ENCODE results near the gene NPAS3.

NPAS3 gene

DNA sequence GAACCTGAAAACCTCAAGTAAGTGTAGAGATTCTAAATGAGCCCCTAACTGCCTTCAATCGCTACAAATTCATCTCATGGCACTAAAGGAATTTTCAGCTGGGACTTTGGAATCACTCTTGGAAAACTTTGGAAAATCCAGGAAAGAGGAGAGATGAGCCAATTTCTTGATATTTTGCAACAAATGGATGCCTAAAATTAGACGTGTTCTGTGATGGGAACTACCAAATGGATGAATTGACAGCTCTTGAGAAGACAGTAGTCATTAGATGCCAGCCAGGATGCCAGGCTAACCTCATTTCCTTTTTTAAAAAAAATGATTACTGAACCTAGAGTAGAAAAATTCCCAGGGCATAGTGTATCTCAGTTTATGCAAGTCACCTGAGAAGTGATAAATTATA, 78.3 kb downstream of the NPAS3 start:
- no peak for DNase-seq

DNA sequence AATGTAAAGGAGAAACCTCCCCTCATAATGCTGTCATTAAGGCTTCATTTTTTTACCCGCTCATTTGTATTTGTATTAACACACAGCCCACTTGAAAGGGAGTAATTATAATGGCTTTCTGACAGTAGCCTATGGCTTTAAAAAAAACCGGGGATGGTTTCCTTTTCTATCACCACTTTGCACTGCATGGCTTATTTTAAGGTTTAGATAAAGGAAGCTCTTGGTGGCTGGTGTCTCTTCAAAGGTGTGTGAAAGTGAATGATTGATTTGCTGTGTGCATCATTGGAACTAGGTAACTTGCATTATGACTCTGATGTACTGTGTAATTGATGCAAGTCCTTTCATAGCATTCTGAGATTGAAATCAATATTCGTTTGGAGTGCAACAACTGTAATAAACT, 80.7 kb downstream of the NPAS3 start:
- no peak for DNase-seq

DNA sequence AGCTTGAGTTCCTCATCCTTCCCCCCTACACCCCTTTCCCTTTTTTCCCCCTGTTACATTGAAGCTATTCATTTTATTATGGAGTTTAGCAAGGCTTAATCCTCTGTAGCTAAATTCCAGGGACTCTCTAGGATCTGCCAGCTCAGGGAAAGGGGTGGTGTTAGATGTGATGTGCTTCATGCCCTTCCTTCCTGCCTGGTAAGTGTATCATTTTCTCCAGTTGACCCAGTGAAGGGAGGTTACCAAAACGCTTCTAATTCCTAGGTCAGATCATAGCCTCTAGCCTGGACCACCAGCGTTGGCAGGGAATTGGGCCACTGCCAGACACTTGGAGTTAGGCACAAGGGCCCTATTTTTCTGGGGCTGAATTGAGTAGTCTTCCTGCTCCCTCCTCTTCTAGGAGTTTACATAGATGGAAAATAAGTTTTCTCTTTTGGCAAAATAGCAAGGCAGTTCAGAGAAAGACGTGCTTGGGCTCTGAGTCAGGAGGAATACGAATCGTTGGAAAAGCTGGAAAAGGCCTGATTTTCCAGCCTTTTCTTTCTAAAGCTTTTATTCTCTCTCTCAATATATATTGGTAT, 88.3 kb downstream of the NPAS3 start:
- no peak for DNase-seq

GRCh38 chr14:33029511-33029910, 90.8 kb downstream of the NPAS3 start:
- no peak for DNase-seq

GRCh38 chr14:33030386-33030785, 91.7 kb downstream of the NPAS3 start:
- DNase-seq, result no peak

GRCh38 chr14:33035416-33036194, 96.9 kb downstream of the NPAS3 start:
- no peak for DNase-seq

GRCh38 chr14:33039311-33039710, 100.6 kb downstream of the NPAS3 start:
- DNase-seq, result no peak

DNA sequence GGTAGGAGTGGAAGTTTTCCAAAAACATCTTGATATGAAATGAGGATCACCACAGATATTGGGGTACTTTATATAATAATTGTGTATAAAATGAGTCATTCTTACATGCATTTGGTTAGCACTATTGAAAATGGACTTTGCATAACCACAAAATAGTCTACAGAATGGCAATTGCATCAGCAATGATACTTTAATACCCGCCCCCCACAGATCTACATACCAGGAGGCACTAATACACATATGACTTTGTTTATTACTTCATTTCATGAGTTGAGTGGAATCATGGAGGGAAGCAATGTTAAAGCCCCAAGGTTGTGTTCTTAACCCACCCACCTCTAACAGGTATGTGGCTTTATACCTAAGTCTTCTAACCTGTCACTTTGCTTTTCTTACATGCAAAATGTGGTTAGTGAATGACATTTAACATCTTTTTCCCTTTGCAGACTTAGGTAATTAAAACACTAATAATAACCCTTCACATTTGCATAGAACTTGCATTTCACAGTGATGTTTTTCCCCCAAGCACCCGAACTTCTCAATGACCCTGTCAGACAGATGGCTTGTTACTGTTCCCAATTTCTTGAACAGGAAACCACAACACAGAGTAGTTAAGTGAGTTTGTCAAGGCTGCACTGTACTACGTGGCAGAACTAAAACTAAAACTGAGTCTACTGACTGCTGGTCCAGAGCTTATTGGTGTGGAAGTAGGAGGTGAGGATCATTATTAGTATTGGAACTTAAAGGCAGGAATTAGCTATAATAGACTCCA, 101.9 kb downstream of the NPAS3 start:
- no peak for DNase-seq

DNA sequence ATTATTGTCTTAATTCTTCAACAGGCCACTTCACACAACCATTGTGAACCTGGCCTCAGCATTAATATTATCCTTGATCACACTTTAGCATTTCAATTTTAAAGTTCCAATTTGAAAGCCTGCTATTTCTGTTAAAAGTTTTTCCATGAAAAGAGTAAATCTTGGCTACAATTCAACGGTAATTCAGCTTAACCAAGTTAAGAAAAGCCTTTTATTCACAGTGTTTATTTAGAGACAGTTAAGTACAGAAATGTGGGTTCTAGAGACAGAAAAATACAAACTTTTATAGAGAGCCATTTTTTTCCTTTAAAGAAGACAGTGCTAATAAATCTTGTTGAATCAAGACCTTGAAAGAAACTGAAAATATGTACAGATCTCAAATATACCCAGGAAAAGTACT, 103.9 kb downstream of the NPAS3 start:
- no peak for DNase-seq

DNA sequence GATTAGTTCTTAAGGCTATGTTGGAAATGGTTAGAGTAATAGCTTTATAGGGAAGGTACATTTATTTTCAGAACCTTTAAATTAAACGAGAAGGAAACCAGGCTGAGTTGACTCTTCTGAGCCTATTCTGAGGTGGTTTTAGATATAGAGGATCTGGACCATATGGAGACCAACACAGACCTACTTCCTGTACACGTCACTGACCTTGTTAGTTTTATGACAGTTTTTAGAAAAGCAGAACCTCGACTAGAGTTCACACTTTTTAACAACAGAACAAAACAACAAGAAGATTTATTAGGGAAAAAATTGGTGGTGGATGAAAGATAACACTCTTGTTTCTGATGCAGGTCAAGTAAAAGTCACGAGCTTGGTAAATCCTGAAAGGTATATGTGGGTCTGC, 107.1 kb downstream of the NPAS3 start:
- no peak for DNase-seq

DNA sequence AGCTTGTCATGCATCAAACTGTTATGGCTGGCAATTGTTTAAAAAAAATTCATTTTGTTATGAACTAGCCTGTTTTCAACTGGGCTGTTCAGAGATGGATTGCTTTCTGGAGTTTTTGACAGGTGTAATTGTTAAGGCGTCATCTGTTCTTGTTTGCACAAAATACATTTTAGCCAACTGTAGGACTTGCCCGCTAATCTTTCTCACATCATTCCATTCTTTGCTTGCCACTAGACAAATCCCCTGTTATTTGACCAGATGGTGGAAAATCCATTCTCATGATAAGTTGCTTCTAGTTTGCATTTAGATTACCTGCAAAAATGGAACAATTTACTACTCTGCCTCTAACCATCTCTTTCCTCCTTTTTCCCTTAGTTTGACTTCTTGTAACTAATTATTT, 114.3 kb downstream of the NPAS3 start:
- no peak for DNase-seq

GRCh38 chr14:33056213-33056612, 117.5 kb downstream of the NPAS3 start:
- no peak for DNase-seq

DNA sequence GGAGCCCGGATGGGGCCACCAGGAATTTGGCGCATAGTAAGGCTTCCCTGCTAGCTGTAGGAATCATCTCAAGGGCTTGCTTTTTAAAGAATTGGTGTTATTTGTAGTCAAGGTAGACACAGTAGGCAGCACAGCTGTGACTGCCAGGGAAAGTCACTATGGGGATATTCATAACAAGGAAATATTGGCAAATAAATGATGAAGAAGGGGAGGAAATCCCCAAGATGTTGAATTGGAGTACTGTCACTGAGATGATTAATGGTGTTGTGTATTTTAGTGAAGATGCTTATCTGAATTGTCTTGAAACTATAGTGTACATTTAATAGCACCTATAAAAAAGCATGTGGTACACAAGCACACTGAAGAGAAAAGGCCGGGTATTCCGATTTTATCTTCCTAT, 118.9 kb downstream of the NPAS3 start:
- DNase-seq, result no peak

DNA sequence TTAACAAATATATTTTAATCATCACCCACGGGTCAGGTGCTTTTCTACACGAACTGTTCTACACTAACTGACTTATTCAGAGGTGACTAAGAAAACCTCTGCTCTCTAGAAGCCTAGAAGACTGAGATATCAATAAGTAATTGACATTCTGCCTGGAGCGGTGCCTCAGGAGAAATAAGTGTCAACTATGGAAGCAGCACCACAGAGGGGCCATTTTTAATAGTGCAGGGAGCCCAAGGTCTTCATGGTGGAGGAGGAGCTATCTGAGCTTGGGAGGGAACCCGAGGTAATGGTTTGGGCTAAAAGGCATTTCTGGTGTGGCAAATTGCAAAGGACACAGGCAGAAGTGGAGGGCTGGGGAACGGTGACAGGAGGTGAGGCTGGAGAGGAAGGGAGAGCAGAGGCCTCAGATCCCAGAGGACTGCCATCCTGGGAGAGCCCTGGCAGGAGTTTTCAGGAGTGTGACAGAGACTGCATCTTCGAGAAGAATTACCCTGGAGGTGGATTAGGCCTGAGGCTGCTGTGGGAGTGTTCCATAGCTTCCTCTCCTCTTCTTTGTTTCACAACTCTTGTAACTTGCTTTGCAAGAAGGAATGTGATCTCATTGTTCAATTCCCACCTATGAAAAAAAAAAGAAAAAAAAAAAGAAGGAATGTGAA, 123.1 kb downstream of the NPAS3 start:
- DNase-seq, result no peak

DNA sequence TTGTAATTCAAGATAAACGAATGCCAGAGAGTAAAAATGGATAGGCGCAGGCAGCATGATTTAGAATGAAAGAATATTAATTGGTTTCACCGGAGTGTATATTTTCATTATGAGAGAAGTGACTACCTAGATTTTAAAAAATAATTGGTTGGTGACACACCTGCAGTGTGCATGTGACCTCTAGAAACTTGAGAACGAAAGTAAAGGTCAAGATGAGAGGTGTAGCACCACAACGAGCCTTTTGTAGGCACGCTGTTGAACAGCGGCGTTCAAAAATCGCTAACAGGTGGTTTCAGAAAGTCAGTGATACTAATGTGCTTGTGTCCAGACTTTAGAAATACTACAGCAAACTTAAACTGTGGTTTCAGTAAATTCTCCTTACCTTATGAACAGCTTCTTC, 123.8 kb downstream of the NPAS3 start:
- DNase-seq, result no peak

- no peak for DNase-seq
These were observed 124.2 kb downstream of the NPAS3 start for GRCh38 chr14:33062881-33063280.

- no peak for DNase-seq
These were observed 124.8 kb downstream of the NPAS3 start for GRCh38 chr14:33063521-33063920.

- no peak for DNase-seq
These were observed 127.0 kb downstream of the NPAS3 start for GRCh38 chr14:33065634-33066033.

- no peak for DNase-seq
These were observed 129.4 kb downstream of the NPAS3 start for GRCh38 chr14:33068040-33068439.

GRCh38 chr14:33068626-33069025, 129.9 kb downstream of the NPAS3 start:
- DNase-seq, result no peak

DNA sequence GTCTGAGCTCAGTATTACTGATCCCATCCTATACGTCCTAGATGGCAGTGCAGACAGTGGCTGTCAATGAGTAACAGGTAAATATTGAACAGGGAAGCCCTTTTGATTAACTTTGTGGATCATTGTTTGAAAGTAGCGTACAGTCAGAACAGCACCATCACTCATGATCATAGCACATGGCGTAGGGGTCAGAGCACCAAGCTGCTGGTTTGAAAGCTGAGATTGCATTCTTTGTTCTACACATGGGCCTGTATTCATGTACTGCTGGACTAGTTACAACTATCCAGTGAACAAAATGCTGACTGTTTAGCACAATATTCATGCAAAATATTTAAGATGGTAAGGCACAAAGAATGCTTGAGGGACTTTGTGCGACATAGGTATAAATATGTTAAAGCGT, 131.8 kb downstream of the NPAS3 start:
- DNase-seq, result no peak

DNA sequence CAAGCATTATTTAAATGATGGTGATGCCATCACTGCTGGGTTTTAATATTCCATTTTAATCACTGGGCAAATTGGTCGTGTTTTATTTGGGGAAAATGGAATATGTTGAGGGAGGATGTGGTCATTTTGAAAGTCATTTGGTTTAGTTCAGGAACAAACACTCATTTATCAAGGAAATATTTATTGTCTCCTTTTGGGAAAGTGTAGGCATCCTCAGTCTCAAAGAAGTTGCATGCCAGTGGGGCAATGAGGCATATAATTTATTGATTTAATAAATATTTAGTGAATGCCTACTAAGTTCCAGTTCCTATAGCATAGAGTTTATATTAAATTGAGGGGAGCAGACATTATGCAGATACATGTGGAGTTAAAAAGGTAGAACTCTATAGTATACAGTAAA, 134.3 kb downstream of the NPAS3 start:
- no peak for DNase-seq

- DNase-seq, result no peak
These were observed 142.6 kb downstream of the NPAS3 start for GRCh38 chr14:33081259-33081658.

DNA sequence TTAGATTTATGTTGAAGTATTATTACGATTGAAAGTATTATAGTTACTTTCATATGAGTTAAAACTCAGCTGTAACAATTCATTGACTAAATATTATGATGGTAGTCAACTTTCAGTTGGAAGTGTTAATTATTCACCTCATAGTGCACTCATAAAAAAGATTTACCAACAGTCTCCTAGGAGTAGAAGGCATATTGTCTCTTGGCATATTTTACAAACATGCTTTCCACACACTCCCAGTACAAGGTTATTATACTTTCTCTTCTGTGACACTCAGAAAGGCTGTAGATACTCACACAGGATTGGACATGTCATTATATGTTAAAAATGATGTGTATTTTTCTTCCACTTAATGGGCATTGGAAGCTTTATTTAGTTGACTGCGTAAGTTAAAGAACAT, 147.1 kb downstream of the NPAS3 start:
- DNase-seq, result no peak
